Measurements from ENCODE around the gene RPS13. TPM values are rescaled to one million over a fixed set of nuclear protein-coding genes. Genes with fewer than 3 reads are reported as not detected.
A peak's percentile ranks its signal among the peaks of the same experiment; 100 is the strongest.

RPS13 gene
- 1,576 and 1,911 TPM in 2 replicates for total RNA-seq (2014; rRNA removed; shearing (Covaris generic))
- 1,540 and 1,556 TPM in 2 replicates for total RNA-seq (2022)
- percentile 100 among the genes with signal in this experiment for Bru-seq, nascent RNA
- percentile 100 among the genes with signal in this experiment for BruChase-seq, experiment 1, labeled RNA remaining after a 6-hour chase
- percentile 99 among the genes with signal in this experiment for BruChase-seq, experiment 2, labeled RNA remaining after a 2-hour chase
- long read RNA-seq, transcript RPS13-207 (2 exons, 594 nt): minor isoform, 6 of 1,035 reads
- long read RNA-seq, transcript RPS13-204 (6 exons, 561 nt): minor isoform, 5 of 1,035 reads
- long read RNA-seq, transcript RPS13-202 (6 exons, 646 nt): major isoform, 997 of 1,035 reads
- long read RNA-seq, transcript RPS13-203 (5 exons, 664 nt): minor isoform, 7 of 1,035 reads
- long read RNA-seq, partial matches to known transcripts: 8 of 1,035 reads
- long read RNA-seq, other reads (novel, unspliced or antisense): 6 of 1,035 reads

DNA sequence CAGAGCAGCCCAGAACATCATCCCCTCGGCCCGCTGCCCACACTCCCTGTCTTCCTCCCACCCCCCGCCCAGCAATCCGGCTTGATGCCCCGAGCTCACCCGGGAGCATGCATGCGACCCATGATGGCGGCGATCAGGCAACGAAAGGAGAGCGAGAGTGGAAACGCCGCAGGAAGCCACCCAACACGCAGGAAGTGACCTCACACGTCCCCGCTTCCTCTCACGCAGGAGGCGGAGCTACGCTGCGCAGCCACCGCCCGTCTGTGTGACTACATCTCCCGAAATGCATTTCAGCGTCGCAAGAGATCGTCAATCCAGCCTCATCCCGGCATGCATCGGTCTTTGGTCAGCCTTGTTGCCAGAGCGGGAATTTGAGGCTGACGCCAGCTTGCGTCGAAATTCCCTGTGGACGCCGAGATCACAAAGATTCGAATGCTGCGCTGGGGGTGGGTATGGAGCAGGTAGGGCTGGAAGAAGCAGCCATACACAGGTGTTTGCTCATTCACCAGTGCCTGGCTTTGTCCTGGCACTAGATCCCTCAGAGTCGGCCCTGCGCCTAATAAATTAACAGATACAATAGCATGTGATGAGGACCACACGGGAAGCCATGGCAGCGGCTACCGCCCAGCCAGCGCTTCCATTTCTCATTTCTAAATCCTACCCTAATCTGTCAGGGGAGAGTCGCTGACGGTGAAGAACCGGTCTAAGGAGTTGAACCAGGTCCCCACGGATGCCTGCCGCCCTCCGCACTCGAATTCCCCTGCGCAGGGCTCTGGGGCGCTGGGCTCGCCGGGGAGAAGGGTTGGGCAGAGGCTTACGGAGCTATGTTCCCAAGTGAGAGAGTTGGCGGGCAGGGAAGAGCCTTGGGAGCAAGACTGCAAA lies at the start of gene RPS13:
RPS13 (minus strand) TSS at position 148 of the 882 bp plus-strand sequence; CDS start at position 122, 26 bp downstream.
- intact Hi-C loops (cut with micrococcal nuclease; ENCODE audit: unreplicated experiment): loop anchor here (1.0 to 5.0 kb wide), 3 partner anchors 131 to 276 kb away; partner anchors contain the start of gene NUCB2
- H2AFZ ChIP-seq (ENCODE audit: low read length): peak within 1 kb of the TSS; percentile 61
- H3K4me2 ChIP-seq (ENCODE audit: low read length): peak within 1 kb of the TSS; percentile 78
- CTCF ChIA-PET (ENCODE audit: unreplicated experiment): no interaction called here
- H3K4me3 ChIP-seq (ENCODE audit: low read depth, low read length, poor library complexity, severe bottlenecking): peak within 1 kb of the TSS; percentile 84
- no peaks in the 10 kb centered on the region for H3K9me3 ChIP-seq (ENCODE audit: low read length)
- DNase-seq (ENCODE audit: low spot score): peak; percentile 98
- peaks cover 24% of the 10 kb centered on the region for H3K4me1 ChIP-seq (ENCODE audit: insufficient read depth, low read length, poor library complexity, severe bottlenecking)
- H3K9me2 ChIP-seq (ENCODE audit: insufficient read depth, low read length): no peaks in the 10 kb centered on the region
- peaks cover 18% of the 10 kb centered on the region for H4K20me1 ChIP-seq (ENCODE audit: insufficient read depth, low read length)
- POLR2A ChIA-PET: interaction anchor here (0.6 to 2.3 kb wide), 12 partner anchors 14 to 1613 kb away, joined by 3 to 36 read pairs (median 5); partner anchors contain the start of gene PIK3C2A
- peaks cover 43% of the 10 kb centered on the region for H3K79me2 ChIP-seq (ENCODE audit: insufficient read depth, low read depth, low read length)
- H3K36me3 ChIP-seq (ENCODE audit: insufficient read depth, low read length): peaks cover 51% of the 10 kb centered on the region
- no peak for TF ChIP-seq EZH2phosphoT487 (IDR thresholded peaks at IDR 0.05; ENCODE audit: borderline replicate concordance, low read depth, low read length)
- TF ChIP-seq, protein P1, sequence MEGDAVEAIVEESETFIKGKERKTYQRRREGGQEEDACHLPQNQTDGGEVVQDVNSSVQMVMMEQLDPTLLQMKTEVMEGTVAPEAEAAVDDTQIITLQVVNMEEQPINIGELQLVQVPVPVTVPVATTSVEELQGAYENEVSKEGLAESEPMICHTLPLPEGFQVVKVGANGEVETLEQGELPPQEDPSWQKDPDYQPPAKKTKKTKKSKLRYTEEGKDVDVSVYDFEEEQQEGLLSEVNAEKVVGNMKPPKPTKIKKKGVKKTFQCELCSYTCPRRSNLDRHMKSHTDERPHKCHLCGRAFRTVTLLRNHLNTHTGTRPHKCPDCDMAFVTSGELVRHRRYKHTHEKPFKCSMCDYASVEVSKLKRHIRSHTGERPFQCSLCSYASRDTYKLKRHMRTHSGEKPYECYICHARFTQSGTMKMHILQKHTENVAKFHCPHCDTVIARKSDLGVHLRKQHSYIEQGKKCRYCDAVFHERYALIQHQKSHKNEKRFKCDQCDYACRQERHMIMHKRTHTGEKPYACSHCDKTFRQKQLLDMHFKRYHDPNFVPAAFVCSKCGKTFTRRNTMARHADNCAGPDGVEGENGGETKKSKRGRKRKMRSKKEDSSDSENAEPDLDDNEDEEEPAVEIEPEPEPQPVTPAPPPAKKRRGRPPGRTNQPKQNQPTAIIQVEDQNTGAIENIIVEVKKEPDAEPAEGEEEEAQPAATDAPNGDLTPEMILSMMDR (conservative IDR thresholded peaks at IDR 0.05; ENCODE audit: low read length): no peak
- H3K27ac ChIP-seq (ENCODE audit: low read depth, low read length, poor library complexity, severe bottlenecking): peak within 1 kb of the TSS; percentile 69
- BruUV-seq (replicated peaks): TSS peak; percentile 96

DNA sequence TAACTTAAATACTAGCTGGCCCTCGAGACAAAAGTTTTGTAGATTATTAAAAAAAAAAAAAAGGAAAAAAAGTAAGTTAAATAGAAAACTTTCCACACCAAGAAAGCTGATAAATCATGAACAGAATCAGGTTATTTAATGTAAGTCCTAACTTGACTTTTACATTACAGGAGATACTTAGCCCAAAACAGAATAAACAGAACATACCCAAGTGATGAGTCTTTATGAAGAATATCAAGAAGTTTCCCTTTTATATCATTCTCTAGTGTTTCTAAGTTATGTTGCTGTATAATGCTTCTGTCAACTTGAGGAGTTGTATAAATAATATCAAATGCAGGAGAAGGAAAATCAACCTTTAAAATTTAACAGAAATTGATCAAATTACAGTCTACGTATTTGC lies 44.5 kb upstream of the RPS13 start:
- H3K9me2 ChIP-seq (ENCODE audit: insufficient read depth, low read length): no peaks in the 10 kb centered on the region
- ChIA-PET POLR2A (interaction anchor here (0.6 to 1.1 kb wide), 2 partner anchors 31 to 35 kb away, joined by 3 to 6 read pairs; no protein-coding TSS in a partner anchor), CTCF (ENCODE audit: unreplicated experiment) (no interaction called here)
- H3K9me3 ChIP-seq (ENCODE audit: low read length): no peaks in the 10 kb centered on the region
- peaks cover 62% of the 10 kb centered on the region for H3K36me3 ChIP-seq (ENCODE audit: insufficient read depth, low read length)
- BruUV-seq (replicated peaks): no TSS peak
- DNase-seq (ENCODE audit: low spot score): no peak
- no peaks in the 10 kb centered on the region for H3K4me1 ChIP-seq (ENCODE audit: insufficient read depth, low read length, poor library complexity, severe bottlenecking)
- intact Hi-C loops (cut with micrococcal nuclease; ENCODE audit: unreplicated experiment): no loop called here
- H3K4me3 ChIP-seq (ENCODE audit: low read depth, low read length, poor library complexity, severe bottlenecking): no peak overlapping the region
- no peaks in the 10 kb centered on the region for H3K79me2 ChIP-seq (ENCODE audit: insufficient read depth, low read depth, low read length)
- H2AFZ ChIP-seq (ENCODE audit: low read length): no peak overlapping the region
- H3K4me2 ChIP-seq (ENCODE audit: low read length): no peak overlapping the region
- no peak for TF ChIP-seq EZH2phosphoT487 (IDR thresholded peaks at IDR 0.05; ENCODE audit: borderline replicate concordance, low read depth, low read length)
- TF ChIP-seq, protein P1 (conservative IDR thresholded peaks at IDR 0.05; ENCODE audit: low read length): no peak
- H3K27ac ChIP-seq (ENCODE audit: low read depth, low read length, poor library complexity, severe bottlenecking): no peak overlapping the region
- no peaks in the 10 kb centered on the region for H4K20me1 ChIP-seq (ENCODE audit: insufficient read depth, low read length)
